Activated CD4-positive, alpha-beta T cell treated with anti-CD3 and anti-CD28 coated beads for 48 hours (primary cell): Measurements from ENCODE around the gene OR51E1.

Experiments used
- DNase-seq: peaks from one replicate; pipeline ENCODE4 v3.0.0-alpha.2; 2020

The OR51E1 gene, protein sequence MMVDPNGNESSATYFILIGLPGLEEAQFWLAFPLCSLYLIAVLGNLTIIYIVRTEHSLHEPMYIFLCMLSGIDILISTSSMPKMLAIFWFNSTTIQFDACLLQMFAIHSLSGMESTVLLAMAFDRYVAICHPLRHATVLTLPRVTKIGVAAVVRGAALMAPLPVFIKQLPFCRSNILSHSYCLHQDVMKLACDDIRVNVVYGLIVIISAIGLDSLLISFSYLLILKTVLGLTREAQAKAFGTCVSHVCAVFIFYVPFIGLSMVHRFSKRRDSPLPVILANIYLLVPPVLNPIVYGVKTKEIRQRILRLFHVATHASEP

DNA sequence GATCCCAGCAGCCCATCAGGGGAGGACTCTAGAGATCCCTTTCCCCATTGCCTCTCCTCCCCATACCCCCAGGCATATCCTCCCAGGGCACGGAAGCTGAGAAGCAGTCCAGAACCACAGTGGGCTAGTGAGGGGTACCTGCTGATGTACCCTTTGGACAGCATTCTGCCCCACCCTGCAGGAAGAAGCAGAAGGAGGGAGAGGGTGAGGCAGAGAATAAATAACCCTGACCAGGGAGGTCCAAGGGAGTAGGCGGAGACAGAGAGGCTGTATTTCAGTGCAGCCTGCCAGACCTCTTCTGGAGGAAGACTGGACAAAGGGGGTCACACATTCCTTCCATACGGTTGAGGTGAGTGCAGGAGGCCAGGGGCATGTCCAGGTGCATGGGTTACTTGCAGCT lies at the start of gene OR51E1:
Gene OR51E1 (plus strand): TSS at position 301 of the 400 bp plus-strand sequence. CDS start 8,545 bp downstream, outside the sequence.
- no peak for DNase-seq

DNA sequence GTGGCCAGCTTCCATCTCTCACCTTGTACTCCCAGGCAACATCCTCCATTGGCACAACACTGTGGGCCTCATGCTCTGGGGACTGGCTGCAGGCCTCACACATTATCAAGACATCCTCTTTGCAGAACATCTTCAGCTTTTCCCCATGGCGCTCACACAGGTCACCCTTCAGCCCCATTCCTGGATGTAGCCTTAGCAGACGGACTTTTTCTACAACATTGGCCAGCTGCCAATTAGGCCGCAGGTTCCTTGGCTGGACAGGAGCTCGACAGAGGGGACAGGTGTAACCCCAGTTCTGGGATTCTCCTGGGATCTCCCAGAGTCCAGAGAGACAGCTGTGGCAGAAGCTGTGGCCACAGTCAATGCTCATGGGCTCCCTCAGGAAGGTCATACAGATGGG lies 38.7 kb upstream of the OR51E1 start:
- no peak for DNase-seq

DNA sequence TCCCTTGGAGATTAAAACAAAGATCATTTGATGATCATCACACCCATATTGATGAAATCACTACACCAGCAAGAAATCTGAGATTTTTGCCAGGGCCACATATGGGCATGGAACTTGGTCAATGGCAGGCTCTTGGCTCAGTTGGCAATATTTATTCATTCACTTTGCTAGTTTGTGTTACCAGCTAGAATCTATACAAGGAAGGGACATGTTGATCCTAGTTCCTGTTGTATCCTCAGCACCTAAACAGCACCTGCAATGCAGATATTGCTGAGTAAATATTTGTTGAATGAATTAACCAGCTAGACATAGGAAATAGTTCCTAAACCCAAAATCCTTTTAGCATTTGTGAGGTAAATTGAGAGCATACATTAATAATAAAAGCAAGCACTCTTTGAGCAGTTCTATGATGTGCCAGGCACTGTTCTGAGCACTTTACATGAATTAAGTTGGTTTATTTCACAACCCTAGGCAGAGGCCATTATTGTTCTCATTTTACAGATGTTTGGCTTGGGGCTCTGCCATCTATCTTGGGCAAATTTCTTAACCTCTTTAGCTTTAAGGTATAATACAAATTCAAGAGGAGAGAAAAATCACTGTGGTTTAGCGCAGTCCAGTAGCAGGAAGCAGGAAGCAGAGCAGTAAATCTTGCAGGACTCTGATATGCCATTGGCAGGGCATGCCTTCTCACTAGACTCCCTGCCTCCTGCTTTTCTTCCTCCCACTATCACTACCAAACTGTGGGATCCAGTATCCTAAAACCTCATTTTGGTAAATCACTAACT lies 37.4 kb upstream of the OR51E1 start:
- DNase-seq = no peak

DNA sequence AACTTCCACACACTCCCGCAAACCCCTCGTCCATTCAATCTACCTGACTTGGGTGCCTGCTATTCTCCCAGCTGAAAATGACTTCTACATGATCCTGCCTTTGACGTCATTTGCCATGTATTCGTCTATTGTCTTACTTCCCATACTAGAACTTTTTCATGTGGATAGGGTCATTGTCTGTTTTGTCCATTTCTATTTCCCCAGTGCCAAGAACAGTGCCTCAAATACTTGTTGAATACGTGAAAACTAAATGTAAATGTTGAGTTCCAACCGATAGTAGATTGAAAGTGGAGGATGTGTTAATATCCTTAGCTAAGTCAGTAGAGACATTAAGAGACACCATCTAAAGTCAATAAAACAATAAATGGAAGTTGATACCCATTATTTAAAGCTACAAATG lies 36.7 kb upstream of the OR51E1 start:
- no peak for DNase-seq

DNA sequence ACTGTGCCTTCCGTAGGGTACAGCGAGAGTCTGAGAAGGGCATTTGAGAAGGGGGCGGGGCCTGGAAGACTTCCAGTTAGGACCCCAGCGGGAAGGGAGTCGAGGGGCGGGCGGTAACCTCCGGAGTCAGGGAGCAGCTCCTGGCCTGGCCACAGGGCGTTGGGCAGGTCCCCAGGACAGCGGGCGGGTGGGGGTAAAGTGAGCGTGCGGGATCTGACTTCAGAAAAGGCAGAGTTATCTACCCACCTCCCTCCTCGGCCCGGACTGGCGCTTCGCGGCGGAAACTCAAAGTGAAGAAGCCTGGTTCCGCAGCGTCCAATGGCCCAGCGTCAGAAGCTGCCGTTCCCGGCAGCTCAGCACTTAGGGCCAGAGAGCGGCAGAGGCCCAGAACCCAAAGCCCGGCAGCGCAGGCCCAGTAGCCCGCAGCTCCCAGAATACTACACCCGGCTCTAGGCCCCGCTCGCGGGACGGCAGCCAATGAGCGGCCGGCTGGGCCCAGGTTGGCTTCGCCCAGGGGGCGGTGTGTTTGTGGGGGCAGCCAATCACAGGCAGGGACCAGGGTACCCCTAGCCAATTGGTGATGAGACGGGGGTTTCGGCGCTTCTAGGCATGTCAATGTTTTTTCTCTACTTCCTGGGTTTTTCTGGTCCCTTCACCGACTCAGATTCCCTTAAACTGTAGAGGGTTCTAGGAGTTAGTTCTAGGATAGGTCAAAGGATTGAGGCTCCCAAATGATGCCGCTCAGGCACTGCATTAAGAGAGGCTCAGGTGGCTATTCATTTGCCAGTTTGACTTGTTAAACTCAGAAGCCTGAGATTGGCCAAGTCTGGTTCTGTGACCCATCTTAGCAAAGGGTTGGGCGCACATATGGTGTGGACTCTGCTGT lies 35.8 kb upstream of the OR51E1 start, which contains the start of gene TRIM68:
Gene TRIM68 (minus strand): TSS at position 451 of the 886 bp plus-strand sequence. CDS start 2,727 bp downstream, outside the sequence.
- peak; percentile 96 for DNase-seq

DNA sequence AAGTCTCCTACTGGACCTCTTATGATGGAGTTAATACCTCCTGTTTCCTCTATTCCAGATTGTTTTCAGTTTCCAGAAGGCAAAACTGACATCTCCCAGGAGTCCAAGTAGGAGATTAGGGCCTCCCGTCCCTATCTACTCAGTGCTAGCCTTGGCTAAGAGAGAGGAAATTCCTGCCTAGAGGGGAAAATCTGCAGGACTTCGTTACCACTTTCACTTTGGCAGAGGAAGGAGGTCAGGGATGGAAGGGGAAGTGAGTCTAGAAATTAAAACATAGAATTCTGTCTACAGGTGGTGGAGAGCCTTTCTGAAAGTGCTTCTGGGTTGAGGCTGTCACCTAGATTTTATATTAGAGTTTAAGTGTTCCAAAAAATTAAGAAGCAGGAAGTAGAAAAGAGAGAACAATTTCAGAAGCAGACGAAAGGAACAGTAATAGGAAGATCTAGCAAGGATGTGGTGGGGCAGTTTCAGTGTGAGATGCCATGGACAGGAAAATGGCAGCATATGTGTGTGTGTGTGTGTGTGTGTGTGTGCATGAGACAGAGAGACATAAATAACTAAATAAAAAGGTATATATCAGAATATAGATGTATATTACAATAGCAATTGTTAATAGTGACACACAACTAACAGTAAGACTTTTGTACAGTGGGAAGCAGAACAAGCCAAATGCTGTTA lies 33.4 kb upstream of the OR51E1 start:
- peak; percentile 21 for DNase-seq

DNA sequence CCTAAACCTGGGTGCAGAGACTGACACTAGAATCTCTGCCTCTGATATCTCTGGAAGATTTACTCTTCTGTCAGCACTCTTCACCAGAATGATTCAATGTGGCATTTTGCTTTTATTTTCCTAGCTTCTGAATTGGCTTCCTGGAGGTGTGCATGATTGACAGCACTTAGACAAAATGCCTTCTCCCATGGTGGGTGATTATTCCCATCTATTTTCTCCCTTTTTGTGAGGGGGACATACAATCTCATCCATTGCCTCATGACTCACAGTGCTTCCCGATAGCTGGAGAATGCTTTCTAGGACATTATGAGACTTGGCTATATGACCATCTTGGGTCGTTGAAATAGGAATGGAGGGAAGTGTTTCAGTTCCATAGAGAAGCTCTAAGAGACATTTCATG lies 31.8 kb upstream of the OR51E1 start:
- no peak for DNase-seq

DNA sequence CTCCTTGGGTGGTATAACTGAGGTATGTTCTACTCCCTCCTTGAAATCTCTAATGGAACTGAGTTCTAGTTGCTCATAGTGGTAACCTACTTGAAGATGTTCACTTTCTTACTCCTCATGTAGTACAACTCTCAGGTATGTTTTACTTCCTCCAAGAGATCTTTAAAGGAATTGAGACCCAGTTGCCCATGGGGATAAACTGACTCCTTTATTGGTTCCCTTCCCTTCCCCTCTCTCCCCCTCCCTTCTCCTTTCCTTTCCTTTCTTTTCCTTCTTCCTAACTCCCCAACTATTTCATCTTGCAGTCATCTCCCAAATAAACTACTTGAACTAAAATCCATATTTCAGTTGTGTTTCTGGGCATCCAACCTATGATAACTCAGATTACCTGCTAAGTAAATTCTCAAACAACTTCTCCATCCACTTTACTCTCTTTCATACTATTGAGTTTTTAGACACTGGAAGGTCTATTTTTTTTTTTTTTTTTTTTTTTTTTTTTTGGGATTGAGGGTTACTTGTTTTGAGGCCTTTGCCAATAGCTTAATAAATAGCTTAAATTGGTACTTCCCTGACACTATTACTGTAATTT lies 27.8 kb upstream of the OR51E1 start:
- no peak for DNase-seq

DNA sequence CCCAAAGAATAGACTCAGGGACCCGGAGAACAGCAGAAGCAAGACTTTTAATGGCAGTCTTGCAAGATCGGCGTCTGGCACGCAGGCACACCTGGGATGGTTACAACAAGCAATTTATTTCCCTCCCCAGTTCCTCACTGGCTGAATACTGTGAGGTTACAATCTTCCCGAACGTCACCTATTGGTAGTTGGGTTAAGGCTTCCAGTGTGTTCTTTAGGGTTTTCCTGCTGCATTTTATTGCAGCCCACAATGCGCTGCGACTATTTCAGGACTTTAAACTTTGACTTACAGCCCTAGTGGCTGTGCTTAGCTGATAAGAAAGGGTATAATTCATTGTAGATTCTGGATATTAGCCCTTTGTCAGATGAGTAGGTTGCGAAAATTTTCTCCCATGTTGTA lies 24.3 kb upstream of the OR51E1 start:
- DNase-seq = no peak

DNA sequence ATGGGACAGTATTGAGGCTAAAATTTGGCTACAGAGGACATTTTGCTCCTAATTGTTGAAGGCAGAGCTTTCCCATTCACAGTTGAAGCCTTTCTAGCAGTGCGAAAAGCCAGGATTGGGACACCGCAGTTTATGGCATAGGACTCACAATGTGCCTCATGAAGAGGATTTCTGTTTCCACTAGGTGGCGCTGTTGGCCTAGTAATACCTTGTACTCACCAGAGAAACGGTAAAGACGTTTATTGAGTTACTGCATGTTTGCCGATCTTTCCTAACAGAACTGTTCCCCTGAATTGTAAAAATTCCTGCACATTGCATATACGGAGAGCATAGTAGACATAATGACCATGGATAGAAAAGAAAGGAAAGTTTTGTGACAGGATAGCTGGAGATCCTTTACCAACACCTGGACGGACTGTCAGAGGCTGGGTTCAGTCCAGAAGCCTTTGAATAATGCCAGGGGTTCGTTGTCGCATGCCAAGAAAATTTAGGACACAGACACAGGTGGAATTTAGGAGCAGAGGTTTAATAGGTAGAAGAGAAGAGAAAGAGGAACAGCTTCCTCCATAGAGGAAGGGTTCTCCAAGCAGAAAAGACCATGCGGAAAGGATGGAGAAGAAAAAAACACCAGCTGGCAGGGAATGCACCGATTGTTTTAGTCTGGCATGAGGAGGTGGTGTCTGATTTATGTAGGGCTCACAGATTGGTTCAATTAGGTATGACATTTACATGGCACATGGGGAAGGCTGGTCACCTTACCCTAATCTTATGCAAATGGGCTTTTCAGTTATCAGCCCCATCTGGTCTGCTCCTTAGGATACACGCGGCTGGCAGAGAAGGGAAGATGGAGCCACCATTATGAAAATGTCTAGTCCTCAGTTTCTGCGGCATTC lies 17.3 kb upstream of the OR51E1 start:
- peak; percentile 75 for DNase-seq

DNA sequence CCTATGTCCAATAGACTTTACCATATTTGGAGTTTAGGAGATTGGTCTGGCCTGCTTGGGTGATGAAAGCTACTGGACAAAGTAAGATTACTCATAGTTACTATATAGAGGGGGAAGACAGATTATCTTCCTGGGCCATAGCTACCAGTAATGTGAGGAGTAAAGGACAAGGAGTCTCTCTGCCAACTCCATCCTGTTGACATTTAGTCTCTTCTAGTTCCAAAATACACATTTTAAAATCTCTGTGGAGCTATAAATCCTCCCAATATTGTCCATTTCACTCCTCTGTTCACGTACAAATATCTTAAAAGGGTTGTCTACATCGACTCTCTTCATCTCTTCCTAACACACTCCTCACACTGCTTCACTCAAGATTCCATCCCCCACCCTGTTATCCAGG lies 7.6 kb upstream of the OR51E1 start:
- no peak for DNase-seq

DNA sequence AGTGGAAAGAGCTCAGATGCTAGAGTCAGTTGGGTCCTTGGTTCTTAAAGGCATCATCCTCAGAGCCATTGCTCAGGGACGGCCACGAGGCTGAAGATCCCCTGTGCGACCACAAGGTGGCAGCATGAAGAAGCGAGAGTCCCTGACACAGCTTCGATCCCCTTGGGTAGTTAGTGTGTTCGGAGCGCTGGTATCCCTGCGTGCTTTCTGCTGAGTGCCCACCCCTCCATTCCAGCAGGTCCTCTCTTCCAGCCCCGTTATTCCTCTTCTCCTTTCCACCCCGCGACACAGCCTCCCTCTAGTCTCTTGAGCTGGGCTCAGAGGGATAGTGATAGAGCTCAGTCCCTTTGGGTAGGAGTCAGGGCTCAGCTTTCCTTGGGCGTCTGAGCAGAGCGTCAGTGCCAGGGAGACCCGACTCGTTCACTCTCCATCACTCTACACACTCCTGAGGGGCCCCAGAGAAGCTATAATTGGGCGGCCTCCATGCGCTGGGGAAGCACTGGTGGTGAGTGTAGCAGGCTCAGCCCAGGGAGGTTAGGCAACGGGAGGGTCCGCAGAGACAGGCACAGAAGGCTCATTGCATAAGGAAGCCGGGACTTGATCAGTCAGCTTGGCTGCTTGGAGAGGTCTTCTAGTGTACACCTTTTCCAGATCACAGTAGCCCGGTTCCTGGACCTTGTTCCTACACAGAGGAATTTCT lies 6.7 kb upstream of the OR51E1 start, which contains the start of gene OR51D1:
Gene OR51D1 (plus strand): TSS at position 516 of the 700 bp plus-strand sequence. CDS start 2,314 bp downstream, outside the sequence.
- peak; percentile 80 for DNase-seq

DNA sequence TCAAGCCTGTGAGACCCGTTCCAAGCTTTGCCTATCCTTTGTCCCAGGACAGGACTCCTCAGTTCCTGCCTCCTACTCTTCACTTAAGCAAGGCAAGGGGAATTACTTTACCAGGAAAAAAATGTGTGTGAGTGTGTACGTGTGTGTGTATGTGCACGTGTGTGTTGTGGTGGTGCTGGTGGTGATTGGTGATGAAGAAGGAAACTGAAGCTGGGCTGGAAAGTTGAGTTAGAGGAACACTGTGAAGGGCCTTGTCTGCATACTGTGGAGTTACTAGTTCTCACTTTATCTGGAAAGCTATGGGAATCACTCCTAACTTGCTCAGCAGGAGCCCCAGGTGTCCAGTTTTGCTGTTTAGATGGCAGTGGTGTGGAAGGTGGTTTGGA lies 6.1 kb upstream of the OR51E1 start:
- no peak for DNase-seq

DNA sequence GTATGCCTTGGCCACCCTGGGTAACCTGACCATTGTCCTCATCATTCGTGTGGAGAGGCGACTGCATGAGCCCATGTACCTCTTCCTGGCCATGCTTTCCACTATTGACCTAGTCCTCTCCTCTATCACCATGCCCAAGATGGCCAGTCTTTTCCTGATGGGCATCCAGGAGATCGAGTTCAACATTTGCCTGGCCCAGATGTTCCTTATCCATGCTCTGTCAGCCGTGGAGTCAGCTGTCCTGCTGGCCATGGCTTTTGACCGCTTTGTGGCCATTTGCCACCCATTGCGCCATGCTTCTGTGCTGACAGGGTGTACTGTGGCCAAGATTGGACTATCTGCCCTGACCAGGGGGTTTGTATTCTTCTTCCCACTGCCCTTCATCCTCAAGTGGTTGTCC lies 3.9 kb upstream of the OR51E1 start:
- DNase-seq = no peak

DNA sequence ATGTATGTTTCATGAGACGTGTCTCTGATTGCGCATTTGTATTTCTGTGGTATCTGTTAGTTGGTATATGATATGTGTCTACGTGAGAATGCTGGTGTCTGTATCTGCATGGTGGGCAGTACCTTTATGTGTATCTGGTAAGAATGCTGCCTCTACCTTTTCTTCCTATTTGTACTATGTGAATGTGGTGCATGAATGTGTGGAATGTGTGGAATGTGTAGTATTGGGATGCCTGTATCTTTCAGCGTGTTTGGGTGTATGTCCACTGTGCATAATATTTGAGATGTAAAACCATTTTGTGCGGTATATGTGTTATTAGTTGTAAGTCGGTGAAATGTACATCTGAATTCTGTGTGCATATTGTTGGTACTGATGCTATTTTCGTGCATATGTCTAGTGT lies 2.3 kb upstream of the OR51E1 start:
- DNase-seq = no peak

DNA sequence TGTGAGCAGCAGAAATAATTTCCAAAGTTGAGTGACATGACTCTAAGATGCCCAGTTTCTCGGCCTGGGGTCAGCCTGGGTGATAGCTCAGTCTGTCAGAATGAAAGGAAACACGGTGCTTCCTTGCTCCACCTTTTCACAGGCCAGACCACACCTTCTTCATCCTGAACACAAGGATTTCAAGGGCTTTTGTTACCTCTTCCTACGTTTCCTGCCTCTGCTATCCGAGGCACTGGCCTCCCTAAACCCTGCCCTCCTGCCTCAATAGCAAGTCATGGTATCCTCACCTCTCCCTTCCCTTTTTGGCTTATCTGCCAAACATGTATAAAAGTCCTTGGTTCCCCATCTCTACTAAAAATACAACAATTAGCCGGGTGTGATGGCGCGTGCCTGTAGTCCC lies 1.7 kb upstream of the OR51E1 start:
- DNase-seq = no peak

DNA sequence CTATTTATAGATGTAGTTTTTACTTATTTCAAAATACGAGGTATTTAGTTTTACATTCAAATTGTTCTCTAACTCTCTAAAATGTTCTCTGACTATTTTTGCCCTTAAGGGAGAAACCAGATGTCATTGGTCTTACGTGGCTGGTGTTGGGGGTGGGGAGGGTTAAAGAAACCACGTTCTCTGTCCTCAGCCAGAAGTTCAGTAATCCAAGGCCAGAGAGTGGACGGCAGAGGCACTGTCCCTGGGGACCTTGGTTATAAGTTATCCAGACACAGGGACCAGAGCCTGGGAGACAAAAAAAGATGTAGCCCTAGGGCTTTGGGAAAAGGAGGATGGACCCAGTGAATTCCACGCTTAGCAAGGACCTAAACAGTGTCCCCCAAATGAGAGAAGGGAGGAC lies 706 bp upstream of the OR51E1 start:
- no peak for DNase-seq

DNA sequence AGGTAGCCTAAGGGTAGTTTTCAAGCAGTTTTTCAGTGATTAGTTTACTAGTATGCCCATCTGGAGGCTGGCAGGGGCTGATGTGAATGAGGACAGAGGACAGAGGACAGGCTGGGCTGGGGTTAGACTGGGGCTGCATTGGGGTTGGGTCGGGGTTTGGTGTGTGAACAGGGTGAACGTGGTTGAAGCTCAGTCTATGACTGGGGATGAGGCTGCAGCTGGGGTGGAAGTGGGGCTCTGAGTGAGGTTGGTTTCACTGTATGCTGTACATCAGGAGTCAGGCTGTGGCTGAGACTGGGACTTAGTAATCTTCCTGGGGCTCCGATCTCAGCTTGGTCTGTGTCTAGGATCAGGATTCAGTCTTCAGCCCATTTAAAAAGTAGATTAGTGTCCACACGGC lies 451 bp downstream of the OR51E1 start:
- DNase-seq = no peak

DNA sequence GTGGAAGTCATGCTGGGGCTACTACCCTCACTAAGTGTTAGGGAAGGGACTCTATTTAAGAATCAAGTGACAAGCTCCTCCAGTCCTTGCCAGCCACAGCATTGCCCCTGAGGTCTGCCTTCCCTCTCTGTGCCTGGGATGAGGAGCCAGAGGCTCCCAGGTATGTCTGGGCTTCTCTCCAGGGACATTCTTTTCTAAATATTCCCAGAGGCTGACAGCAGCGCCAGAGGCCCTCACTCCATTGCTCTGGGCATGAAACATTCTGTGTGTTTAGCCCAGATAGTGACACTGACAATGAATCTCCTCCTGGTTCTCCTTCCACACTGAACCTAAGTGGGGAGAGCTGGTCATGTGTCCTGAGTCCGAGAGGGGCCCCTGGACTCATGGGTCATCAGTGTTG lies 2.2 kb downstream of the OR51E1 start:
- DNase-seq = no peak

DNA sequence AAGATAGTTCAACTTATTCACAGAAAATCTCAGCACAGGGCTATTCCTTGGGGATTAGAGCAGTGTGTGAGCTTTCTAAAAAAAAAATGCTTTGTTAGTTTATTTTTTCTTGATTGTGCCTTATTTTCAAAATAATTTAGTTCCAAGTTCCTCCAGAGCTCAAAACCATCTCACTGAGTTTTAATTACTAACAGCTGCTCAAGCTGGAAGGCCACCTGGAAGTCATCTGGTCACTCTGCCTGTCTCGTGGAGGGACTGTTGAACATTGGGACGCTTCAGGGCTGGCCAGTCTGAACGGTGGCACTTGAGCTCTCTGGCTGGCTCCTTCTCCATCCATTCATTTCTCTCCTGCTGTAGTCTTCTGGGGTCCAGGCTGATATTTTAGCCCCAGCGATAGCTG lies 4.0 kb downstream of the OR51E1 start:
- DNase-seq = no peak
